Liver (tissue), 3 donors: Measurements from ENCODE around the gene TEX11.

ENCODE experiments used
- TAF1 ChIP-seq: conservative IDR thresholded peaks from 2 replicates; pipeline ENCODE4 v1.6.1; 2016; ENCODE audit warnings: antibody characterized with exemption, mild to moderate bottlenecking
- TF ChIP-seq, protein P1 (sequence below): fragments of 150-350 bp; IDR thresholded peaks from 2 replicates; pipeline ENCODE4 v1.5.1; 2017; ENCODE audit warnings: improper control_type of control experiment, low read depth, low read length; ENCODE audit not compliant: missing input control
- TF ChIP-seq, protein P2 (sequence below): IDR thresholded peaks from 2 replicates; pipeline ENCODE4 v1.6.1; 2016; ENCODE audit warnings: antibody characterized with exemption
- donor health status: healthy.
- donor health status: healthy.

DNA sequence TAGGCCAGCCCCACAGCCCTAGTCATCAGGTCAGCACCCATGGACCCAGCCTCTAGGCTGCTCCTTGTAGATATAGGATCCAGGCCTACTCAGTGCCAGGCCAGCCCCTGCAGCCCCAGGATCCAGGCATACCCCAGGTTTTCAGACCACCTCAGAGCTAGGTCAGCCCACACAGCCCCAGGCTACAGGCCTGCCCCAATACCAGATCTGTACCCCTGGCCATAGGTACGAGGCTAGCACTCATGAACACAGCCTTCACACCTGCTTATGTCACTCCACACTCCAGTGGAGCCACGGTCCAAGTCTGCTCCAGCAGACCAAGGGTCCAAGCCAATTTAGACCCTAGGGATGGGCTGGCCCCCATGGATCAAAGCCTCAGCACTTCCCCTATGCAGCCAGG lies 272.8 kb downstream of the TEX11 start:
- TF ChIP-seq TAF1 = no peak
- TF ChIP-seq, protein P1, sequence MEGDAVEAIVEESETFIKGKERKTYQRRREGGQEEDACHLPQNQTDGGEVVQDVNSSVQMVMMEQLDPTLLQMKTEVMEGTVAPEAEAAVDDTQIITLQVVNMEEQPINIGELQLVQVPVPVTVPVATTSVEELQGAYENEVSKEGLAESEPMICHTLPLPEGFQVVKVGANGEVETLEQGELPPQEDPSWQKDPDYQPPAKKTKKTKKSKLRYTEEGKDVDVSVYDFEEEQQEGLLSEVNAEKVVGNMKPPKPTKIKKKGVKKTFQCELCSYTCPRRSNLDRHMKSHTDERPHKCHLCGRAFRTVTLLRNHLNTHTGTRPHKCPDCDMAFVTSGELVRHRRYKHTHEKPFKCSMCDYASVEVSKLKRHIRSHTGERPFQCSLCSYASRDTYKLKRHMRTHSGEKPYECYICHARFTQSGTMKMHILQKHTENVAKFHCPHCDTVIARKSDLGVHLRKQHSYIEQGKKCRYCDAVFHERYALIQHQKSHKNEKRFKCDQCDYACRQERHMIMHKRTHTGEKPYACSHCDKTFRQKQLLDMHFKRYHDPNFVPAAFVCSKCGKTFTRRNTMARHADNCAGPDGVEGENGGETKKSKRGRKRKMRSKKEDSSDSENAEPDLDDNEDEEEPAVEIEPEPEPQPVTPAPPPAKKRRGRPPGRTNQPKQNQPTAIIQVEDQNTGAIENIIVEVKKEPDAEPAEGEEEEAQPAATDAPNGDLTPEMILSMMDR = no peak
- TF ChIP-seq, protein P2, sequence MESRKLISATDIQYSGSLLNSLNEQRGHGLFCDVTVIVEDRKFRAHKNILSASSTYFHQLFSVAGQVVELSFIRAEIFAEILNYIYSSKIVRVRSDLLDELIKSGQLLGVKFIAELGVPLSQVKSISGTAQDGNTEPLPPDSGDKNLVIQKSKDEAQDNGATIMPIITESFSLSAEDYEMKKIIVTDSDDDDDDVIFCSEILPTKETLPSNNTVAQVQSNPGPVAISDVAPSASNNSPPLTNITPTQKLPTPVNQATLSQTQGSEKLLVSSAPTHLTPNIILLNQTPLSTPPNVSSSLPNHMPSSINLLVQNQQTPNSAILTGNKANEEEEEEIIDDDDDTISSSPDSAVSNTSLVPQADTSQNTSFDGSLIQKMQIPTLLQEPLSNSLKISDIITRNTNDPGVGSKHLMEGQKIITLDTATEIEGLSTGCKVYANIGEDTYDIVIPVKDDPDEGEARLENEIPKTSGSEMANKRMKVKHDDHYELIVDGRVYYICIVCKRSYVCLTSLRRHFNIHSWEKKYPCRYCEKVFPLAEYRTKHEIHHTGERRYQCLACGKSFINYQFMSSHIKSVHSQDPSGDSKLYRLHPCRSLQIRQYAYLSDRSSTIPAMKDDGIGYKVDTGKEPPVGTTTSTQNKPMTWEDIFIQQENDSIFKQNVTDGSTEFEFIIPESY = no peak
